Left hindlimb (tissue), 1 donor: ENCODE results near the gene FXYD3.

ENCODE experiments used
- DNase-seq: peaks from one replicate; pipeline ENCODE4 v3.0.0-alpha.2; 2018

Gene FXYD3

GRCh38 chr19:35107545-35107944 lies 8.1 kb upstream of the FXYD3 start:
- no peak for DNase-seq

GRCh38 chr19:35108730-35109129 lies 6.9 kb upstream of the FXYD3 start:
- DNase-seq: no peak

GRCh38 chr19:35109395-35110112 lies 6.1 kb upstream of the FXYD3 start:
- DNase-seq: no peak

GRCh38 chr19:35110974-35111373 lies 4.6 kb upstream of the FXYD3 start:
- DNase-seq: no peak

GRCh38 chr19:35112995-35113688 lies 2.5 kb upstream of the FXYD3 start:
- DNase-seq: no peak

GRCh38 chr19:35114353-35115176 lies 1.1 kb upstream of the FXYD3 start:
- peak; percentile 87 for DNase-seq

GRCh38 chr19:35116072-35116801 lies 614 bp downstream of the FXYD3 start:
- DNase-seq: no peak

GRCh38 chr19:35117116-35117515 lies 1.5 kb downstream of the FXYD3 start:
- DNase-seq: no peak

- no peak for DNase-seq
Observed at GRCh38 chr19:35117799-35118198, 2.2 kb downstream of the FXYD3 start.

- DNase-seq: no peak
Observed at GRCh38 chr19:35118268-35119020, 2.8 kb downstream of the FXYD3 start.

- no peak for DNase-seq
Observed at GRCh38 chr19:35119091-35119490, 3.5 kb downstream of the FXYD3 start.

GRCh38 chr19:35119578-35120155 lies 4.0 kb downstream of the FXYD3 start:
- DNase-seq: no peak

- DNase-seq: no peak
Observed at GRCh38 chr19:35120492-35120891, 4.9 kb downstream of the FXYD3 start.

GRCh38 chr19:35120898-35121297 lies 5.3 kb downstream of the FXYD3 start:
- DNase-seq: no peak

GRCh38 chr19:35122687-35123551 lies 7.3 kb downstream of the FXYD3 start:
- DNase-seq: no peak

- DNase-seq: no peak
Observed at GRCh38 chr19:35123573-35123972, 8.0 kb downstream of the FXYD3 start.

GRCh38 chr19:35124098-35125060 lies 8.8 kb downstream of the FXYD3 start:
- DNase-seq: peak; percentile 96

GRCh38 chr19:35125270-35125717 lies 9.7 kb downstream of the FXYD3 start:
- no peak for DNase-seq
